Measurements from ENCODE around the gene CADM2.

Gene CADM2

DNA sequence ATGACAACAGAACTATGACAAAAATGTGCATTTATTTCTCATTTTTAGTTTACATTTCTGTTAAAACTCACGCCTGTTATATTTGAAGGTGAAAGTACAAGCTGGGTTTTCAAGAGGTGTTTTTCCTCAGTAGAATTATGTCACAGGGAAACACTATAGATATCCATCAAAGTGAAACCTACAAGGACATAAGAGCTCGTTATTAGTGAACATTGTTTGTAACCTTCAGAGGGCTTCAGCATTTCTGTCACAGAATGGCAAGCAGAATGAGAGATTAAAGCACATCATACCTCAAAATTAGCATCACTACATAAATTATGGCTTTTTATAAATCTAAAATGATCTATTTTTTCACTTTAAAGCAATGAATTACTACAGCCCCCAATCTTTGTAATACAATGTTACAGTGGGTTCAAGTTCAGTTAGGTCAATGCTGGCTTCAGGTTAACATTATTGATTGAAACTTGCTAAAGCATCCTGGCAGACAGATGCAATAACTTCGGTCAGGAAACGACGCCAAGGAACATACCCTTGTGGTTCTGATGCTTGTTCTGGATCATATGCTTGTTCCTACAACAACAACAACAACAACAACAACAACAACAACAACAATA is 405.6 kb downstream of the CADM2 start:
- Histone ChIP-seq H3K4me3 (replicated peaks; ENCODE audit: low read depth, low read length) (no peak overlapping the region), H3K27me3 (replicated peaks; ENCODE audit: control insufficient read depth, insufficient read depth, low read length) (no peaks in the 10 kb centered on the region), H3K36me3 (ENCODE audit: control insufficient read depth, insufficient read depth, low read length) (no peaks in the 10 kb centered on the region)
- TF ChIP-seq, protein P1, sequence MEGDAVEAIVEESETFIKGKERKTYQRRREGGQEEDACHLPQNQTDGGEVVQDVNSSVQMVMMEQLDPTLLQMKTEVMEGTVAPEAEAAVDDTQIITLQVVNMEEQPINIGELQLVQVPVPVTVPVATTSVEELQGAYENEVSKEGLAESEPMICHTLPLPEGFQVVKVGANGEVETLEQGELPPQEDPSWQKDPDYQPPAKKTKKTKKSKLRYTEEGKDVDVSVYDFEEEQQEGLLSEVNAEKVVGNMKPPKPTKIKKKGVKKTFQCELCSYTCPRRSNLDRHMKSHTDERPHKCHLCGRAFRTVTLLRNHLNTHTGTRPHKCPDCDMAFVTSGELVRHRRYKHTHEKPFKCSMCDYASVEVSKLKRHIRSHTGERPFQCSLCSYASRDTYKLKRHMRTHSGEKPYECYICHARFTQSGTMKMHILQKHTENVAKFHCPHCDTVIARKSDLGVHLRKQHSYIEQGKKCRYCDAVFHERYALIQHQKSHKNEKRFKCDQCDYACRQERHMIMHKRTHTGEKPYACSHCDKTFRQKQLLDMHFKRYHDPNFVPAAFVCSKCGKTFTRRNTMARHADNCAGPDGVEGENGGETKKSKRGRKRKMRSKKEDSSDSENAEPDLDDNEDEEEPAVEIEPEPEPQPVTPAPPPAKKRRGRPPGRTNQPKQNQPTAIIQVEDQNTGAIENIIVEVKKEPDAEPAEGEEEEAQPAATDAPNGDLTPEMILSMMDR (IDR thresholded peaks at IDR 0.05; ENCODE audit: insufficient read depth, low read length, poor library complexity, severe bottlenecking), result no peak
- DNase-seq (ENCODE audit: extremely low read depth, insufficient read length), result no peak

- H3K36me3 ChIP-seq (ENCODE audit: control insufficient read depth, insufficient read depth, low read length), result no peaks in the 10 kb centered on the region
- no peak overlapping the region for H3K4me3 ChIP-seq (replicated peaks; ENCODE audit: low read depth, low read length)
- TF ChIP-seq, protein P1 (IDR thresholded peaks at IDR 0.05; ENCODE audit: insufficient read depth, low read length, poor library complexity, severe bottlenecking), result no peak
- no peaks in the 10 kb centered on the region for H3K27me3 ChIP-seq (replicated peaks; ENCODE audit: control insufficient read depth, insufficient read depth, low read length)
- no peak for DNase-seq (ENCODE audit: extremely low read depth, insufficient read length)
Observed at GRCh38 chr3:85370341-85370740, 411.6 kb downstream of the CADM2 start.

DNA sequence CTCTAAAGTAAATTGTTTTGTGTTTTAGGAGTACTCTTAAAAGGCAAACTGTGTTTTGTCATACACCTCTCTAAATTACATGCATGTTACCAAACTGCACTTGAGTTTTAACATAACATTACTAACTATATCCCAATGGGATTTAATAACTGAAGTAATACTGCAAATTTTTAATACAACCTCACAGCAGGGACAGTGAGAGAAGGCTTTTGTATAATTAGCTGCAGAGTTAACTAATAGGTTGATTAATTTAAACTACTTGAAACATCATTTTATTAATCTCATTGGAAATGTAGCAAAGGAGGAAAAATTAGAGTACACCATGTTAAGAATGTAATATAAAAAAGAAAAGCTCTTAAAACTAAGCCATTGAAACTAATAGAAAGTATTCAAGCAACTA is 417.3 kb downstream of the CADM2 start:
- Histone ChIP-seq H3K4me3 (replicated peaks; ENCODE audit: low read depth, low read length) (no peak overlapping the region), H3K27me3 (replicated peaks; ENCODE audit: control insufficient read depth, insufficient read depth, low read length) (no peaks in the 10 kb centered on the region), H3K36me3 (ENCODE audit: control insufficient read depth, insufficient read depth, low read length) (no peaks in the 10 kb centered on the region)
- TF ChIP-seq, protein P1 (IDR thresholded peaks at IDR 0.05; ENCODE audit: insufficient read depth, low read length, poor library complexity, severe bottlenecking), result no peak
- no peak for DNase-seq (ENCODE audit: extremely low read depth, insufficient read length)

- TF ChIP-seq, protein P1 (IDR thresholded peaks at IDR 0.05; ENCODE audit: insufficient read depth, low read length, poor library complexity, severe bottlenecking), result no peak
- H3K4me3 ChIP-seq (replicated peaks; ENCODE audit: low read depth, low read length), result no peak overlapping the region
- DNase-seq (ENCODE audit: extremely low read depth, insufficient read length), result no peak
- H3K27me3 ChIP-seq (replicated peaks; ENCODE audit: control insufficient read depth, insufficient read depth, low read length), result no peaks in the 10 kb centered on the region
- no peaks in the 10 kb centered on the region for H3K36me3 ChIP-seq (ENCODE audit: control insufficient read depth, insufficient read depth, low read length)
Observed at GRCh38 chr3:85377115-85377514, 418.3 kb downstream of the CADM2 start.

DNA sequence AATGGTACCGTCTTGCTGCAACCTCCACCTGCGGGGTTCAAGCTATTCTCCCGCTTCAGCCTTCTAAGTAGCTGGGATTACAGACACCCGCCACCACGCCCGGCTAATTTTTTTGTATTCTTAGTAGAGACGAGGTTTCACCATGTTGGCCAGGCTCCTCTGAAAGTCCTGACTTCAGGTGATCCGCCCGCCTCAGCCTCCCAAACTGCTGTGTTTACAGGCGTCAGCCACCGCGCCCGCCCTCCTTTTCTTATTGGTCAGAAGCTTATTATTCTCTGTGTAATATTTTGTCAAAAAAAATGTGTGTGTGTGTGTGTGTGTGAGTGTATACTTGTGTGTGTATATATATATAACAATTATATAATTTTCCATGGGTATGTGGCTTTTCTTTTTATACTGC is 425.6 kb downstream of the CADM2 start:
- TF ChIP-seq, protein P1 (IDR thresholded peaks at IDR 0.05; ENCODE audit: insufficient read depth, low read length, poor library complexity, severe bottlenecking), result no peak
- Histone ChIP-seq H3K27me3 (replicated peaks; ENCODE audit: control insufficient read depth, insufficient read depth, low read length) (no peaks in the 10 kb centered on the region), H3K36me3 (ENCODE audit: control insufficient read depth, insufficient read depth, low read length) (no peaks in the 10 kb centered on the region), H3K4me3 (replicated peaks; ENCODE audit: low read depth, low read length) (no peak overlapping the region)
- DNase-seq (ENCODE audit: extremely low read depth, insufficient read length), result no peak

Data from GM06990 (cell line).